K562 (cell line): ENCODE measurements around the gene SETX. TPM values are rescaled to one million over a fixed set of nuclear protein-coding genes. Genes with fewer than 3 reads are reported as not detected.
A peak's percentile ranks its signal among the peaks of the same experiment; 100 is the strongest.

Experiments
- ATAC-seq: fragments of 200-7000 bp; cut with Tn5 transposase; 3 replicates; pipeline ENCODE4 v1.9.1; 2020; ENCODE audit warnings: moderate library complexity
- BruUV-seq: library from RNA; stranded (reverse); fragments of 400-500 nt; replicated peaks from 2 replicates; lab custom pipeline; 2021; lab: Mats Ljungman, UMichigan
- CTCF ChIA-PET: fragments of 300-600 bp; formaldehyde crosslinking; extraction: SDS; loops from one replicate; lab custom pipeline; 2021; ENCODE audit warnings: low intra/inter-chr PET ratio; lab: Yijun Ruan, JAX
- POLR2A ChIA-PET: fragments of 300-600, 350-650 bp; sonication (Branson Sonifier 250); formaldehyde crosslinking; extraction: SDS; loops from one replicate; lab custom pipeline; 2021; ENCODE audit warnings: antibody characterized with exemption, inconsistent platforms; lab: Yijun Ruan, JAX
- DNase-seq, 4 experiments: peaks; one replicate each; pipeline versions ENCODE4 v3.0.0 to v3.0.0-alpha.2; 2011 to 2018; ENCODE audit warnings: low spot score in 3 of 4, mixed read lengths in 3 of 4; ENCODE audit errors: extremely low read depth in 1 of 4
- FAIRE-seq: peaks from 2 replicates; lab custom pipeline; 2011; peaks lifted over from hg19 to GRCh38; lab: Jason Lieb, UNC
- H2AFZ ChIP-seq: 2 replicates; pipeline ENCODE4 v1.6.0; 2011; ENCODE audit warnings: low read depth, low read length, control low read depth, inconsistent platforms
- H3K27ac ChIP-seq: fragments of 200-600 bp; 3 replicates; pipeline ENCODE4 v1.8.0; 2011; ENCODE audit warnings: low read depth, mild to moderate bottlenecking, control low read depth, inconsistent platforms, low read length, moderate library complexity, mixed read lengths; ENCODE audit errors: extremely low read depth
- H3K27me3 ChIP-seq, 2 experiments: fragments of 300-600 bp in 1 of 2; 2 replicates in 1 of 2; 3 replicates in 1 of 2; pipeline versions ENCODE4 v1.6.0 to v1.8.0; 2011; ENCODE audit warnings: inconsistent platforms in 2 of 2, low read length in 2 of 2, mild to moderate bottlenecking in 1 of 2, mixed read lengths in 1 of 2, moderate library complexity in 1 of 2; ENCODE audit not compliant: control insufficient read depth in 2 of 2, insufficient read depth in 2 of 2
- H3K36me3 ChIP-seq: fragments of 300-600 bp; 3 replicates; pipeline ENCODE4 v1.8.0; 2011; ENCODE audit warnings: mild to moderate bottlenecking, low read length, inconsistent platforms; ENCODE audit not compliant: control insufficient read depth, insufficient read depth
- H3K4me1 ChIP-seq, 2 experiments: fragments of 200-600 bp in 1 of 2; replicated peaks in 1 of 2; 2 replicates in 1 of 2; 3 replicates in 1 of 2; pipeline versions ENCODE4 v1.5.1 to v1.8.0; 2011; ENCODE audit warnings: inconsistent platforms in 2 of 2, low read length in 2 of 2, mild to moderate bottlenecking in 1 of 2, mixed read lengths in 1 of 2, moderate library complexity in 1 of 2; ENCODE audit not compliant: control insufficient read depth in 2 of 2, insufficient read depth in 2 of 2
- H3K4me2 ChIP-seq: 2 replicates; pipeline ENCODE4 v1.6.1; 2011; ENCODE audit warnings: low read length, control low read depth, inconsistent platforms, mixed read lengths; ENCODE audit not compliant: insufficient read depth
- H3K4me3 ChIP-seq: fragments of 200-600 bp; sonication (generic), shearing (Covaris generic); 2 replicates; pipeline ENCODE4 v1.5.1; 2016; ENCODE audit warnings: control low read depth, inconsistent platforms
- H3K79me2 ChIP-seq: fragments of 200-600 bp; 3 replicates; pipeline ENCODE4 v1.8.0; 2011; ENCODE audit warnings: low read length, inconsistent platforms; ENCODE audit not compliant: control insufficient read depth, insufficient read depth
- H3K9ac ChIP-seq, 2 experiments: 2 replicates each; pipeline versions ENCODE4 v1.6.0 to v1.6.1; 2011; ENCODE audit warnings: low read depth in 2 of 2, low read length in 2 of 2, control low read depth in 1 of 2, inconsistent platforms in 1 of 2, mild to moderate bottlenecking in 1 of 2, mixed read lengths in 1 of 2; ENCODE audit not compliant: insufficient read depth in 1 of 2
- H3K9me1 ChIP-seq: one replicate; pipeline ENCODE4 v1.6.0; 2011; ENCODE audit warnings: inconsistent platforms, mild to moderate bottlenecking, low read length, moderate library complexity; ENCODE audit not compliant: control insufficient read depth, insufficient read depth
- H3K9me3 ChIP-seq: replicated peaks from 2 replicates; pipeline ENCODE4 v1.5.1; 2011; ENCODE audit warnings: low read depth, low read length, inconsistent platforms; ENCODE audit not compliant: control insufficient read depth, insufficient read depth
- H4K20me1 ChIP-seq: replicated peaks from 2 replicates; pipeline ENCODE4 v1.6.1; 2011; ENCODE audit warnings: low read length, inconsistent platforms, mixed read lengths; ENCODE audit not compliant: control insufficient read depth, insufficient read depth
- CCAR2 ChIP-seq: fragments of 200-400 bp; formaldehyde crosslinking; IDR thresholded peaks from 2 replicates; pipeline ENCODE4 v1.6.1; 2017; ENCODE audit warnings: mild to moderate bottlenecking, low read depth, low read length
- HDAC8 ChIP-seq: fragments of 450-650 bp; IDR thresholded peaks from 2 replicates; pipeline ENCODE4 v1.6.1; 2016; ENCODE audit warnings: mild to moderate bottlenecking, missing genetic modification characterization, moderate library complexity, missing compliant biosample characterization
- JUN ChIP-seq, 2 experiments: sonication (generic) in 1 of 2; formaldehyde crosslinking in 1 of 2; IDR thresholded peaks; 2 replicates each; pipeline versions ENCODE4 v1.6.1 to v1.8.0; 2012 to 2022; ENCODE audit warnings: borderline replicate concordance in 2 of 2, mild to moderate bottlenecking in 2 of 2, improper control_type of control experiment in 1 of 2, low read depth in 1 of 2, low read length in 1 of 2, missing genetic modification reagents in 1 of 2
- KDM4B ChIP-seq, 2 experiments: fragments of 450-650 bp in 1 of 2; sonication (generic) in 1 of 2; IDR thresholded peaks; 2 replicates each; pipeline ENCODE4 v1.6.1; 2016 to 2017; ENCODE audit warnings: borderline replicate concordance in 2 of 2, antibody characterized with exemption in 1 of 2, low read depth in 1 of 2, mild to moderate bottlenecking in 1 of 2
- PRMT5 ChIP-seq: sonication (generic); formaldehyde crosslinking; IDR thresholded peaks from 2 replicates; pipeline ENCODE4 v1.5.0; 2020; ENCODE audit warnings: missing genetic modification reagents
- REST ChIP-seq, 2 experiments: fragments of 450-650 bp; formaldehyde crosslinking in 1 of 2; IDR thresholded peaks; 2 replicates each; pipeline versions ENCODE4 v1.4.0 to v1.6.1; 2014 to 2020; ENCODE audit warnings: mild to moderate bottlenecking in 2 of 2, borderline replicate concordance in 1 of 2, low read depth in 1 of 2
- ZNF586 ChIP-seq: fragments of 450-650 bp; formaldehyde crosslinking; conservative IDR thresholded peaks from 2 replicates; pipeline ENCODE4 v1.4.0; 2020; ENCODE audit warnings: mild to moderate bottlenecking, moderate library complexity
- WGBS: fragments of 100-300 bp; shearing (Covaris generic); methylation state at CpG from one replicate; pipeline ENCODE4 v1.1.6; 2016; ENCODE audit warnings: low coverage, mixed read lengths; ENCODE audit not compliant: insufficient coverage; ENCODE audit errors: missing lambda C conversion rate; 5-methylcytosine and 5-hydroxymethylcytosine counted together
- in situ Hi-C: fragments of 300-500 bp; cut with MboI; formaldehyde crosslinking; loops from 4 replicates; pipeline ENCODE4 v1.15.0; 2018; ENCODE audit warnings: inconsistent platforms, mixed read lengths
- intact Hi-C: fragments of 100-400 bp; cut with micrococcal nuclease; formaldehyde crosslinking; loops from 2 replicates; pipeline ENCODE4 v1.14.2; 2022
- polyA plus RNA-seq, 8 experiments: library from polyadenylated mRNA; depleted of rRNA in 4 of 8; stranded (reverse) in 5 of 8; unstranded in 3 of 8; fragments of >200 nt; fragmentation: Nextera tagmentation in 2 of 8; fragmentation: Illumina TruSeq in 1 of 8; extraction: Ambion mirVana in 2 of 8; extraction: Trizol in 1 of 8; gene quantifications; 2 replicates each; pipeline versions ENCODE4 v1.2.1 to v1.2.3, GENCODE V29; 2011 to 2014; ENCODE audit warnings: inconsistent platforms in 1 of 8, missing spikeins in 1 of 8
- total RNA-seq, 7 experiments: library from RNA; depleted of rRNA in 6 of 7; stranded (reverse); fragments of >200 nt in 6 of 7; fragmentation: Illumina TruSeq in 2 of 7; extraction: Trizol in 2 of 7; gene quantifications; 2 replicates each; pipeline versions ENCODE4 v1.2.1 to v1.2.3, GENCODE V29; 2011 to 2021; ENCODE audit warnings: low replicate concordance in 1 of 7

The SETX gene
- total and polyA plus RNA-seq, 9 of the 15 experiments (the other 6 are each of a cell fraction or from before 2014, with no cell fraction given), result 8.7 to 45.7 (median 28.7) TPM

GRCh38 chr9:132311978-132312377, 42.8 kb downstream of the SETX start:
- ATAC-seq (no peak), FAIRE-seq (no peak), DNase-seq (no peak)
- Histone ChIP-seq H3K4me2 (no peak overlapping the region), H3K36me3 (peaks cover 72% of the 10 kb centered on the region), H3K4me1 (no peaks in the 10 kb centered on the region), H3K79me2 (no peaks in the 10 kb centered on the region), H3K4me3 (no peak overlapping the region), H3K9me1 (no peaks in the 10 kb centered on the region), H3K27me3 (no peaks in the 10 kb centered on the region), H3K9ac (no peak overlapping the region), H3K9me3 (no peaks in the 10 kb centered on the region), H4K20me1 (no peaks in the 10 kb centered on the region), H2AFZ (no peak overlapping the region), H3K27ac (no peak overlapping the region)
- ChIA-PET CTCF (no interaction called here), POLR2A (interaction anchor here (0.6 kb wide), 2 partner anchors 19 to 521 kb away, joined by 3 to 4 read pairs; no protein-coding TSS in a partner anchor)
- in situ Hi-C loops, result no loop called here
- no TSS peak for BruUV-seq
- intact Hi-C loops, result no loop called here
- WGBS, result 95% methylated on average over 4 of the region's 4 CpGs
- TF ChIP-seq KDM4B (IDR thresholded peaks at IDR 0.05; ENCODE audit: borderline replicate concordance in 2 of 2, low read depth in 1 of 2), result no peak
- no peak for TF ChIP-seq PRMT5 (CRISPR knock-in tag)
- TF ChIP-seq HDAC8 (tag), result no peak
- TF ChIP-seq ZNF586, result no peak
- no peak for TF ChIP-seq CCAR2
- TF ChIP-seq JUN (IDR thresholded peaks at IDR 0.05; ENCODE audit: borderline replicate concordance, low read depth, low read length), result no peak
- TF ChIP-seq JUN (CRISPR knock-in tag; IDR thresholded peaks at IDR 0.05; ENCODE audit: borderline replicate concordance), result no peak
- peak; percentile 8; the same call in 1 of the 2 replicates for TF ChIP-seq REST (IDR thresholded peaks at IDR 0.05; ENCODE audit: borderline replicate concordance)
- TF ChIP-seq REST (CRISPR knock-in tag; IDR thresholded peaks at IDR 0.05; ENCODE audit: low read depth), result no peak
